Measurements from ENCODE around the gene GATM.

GATM gene, protein sequence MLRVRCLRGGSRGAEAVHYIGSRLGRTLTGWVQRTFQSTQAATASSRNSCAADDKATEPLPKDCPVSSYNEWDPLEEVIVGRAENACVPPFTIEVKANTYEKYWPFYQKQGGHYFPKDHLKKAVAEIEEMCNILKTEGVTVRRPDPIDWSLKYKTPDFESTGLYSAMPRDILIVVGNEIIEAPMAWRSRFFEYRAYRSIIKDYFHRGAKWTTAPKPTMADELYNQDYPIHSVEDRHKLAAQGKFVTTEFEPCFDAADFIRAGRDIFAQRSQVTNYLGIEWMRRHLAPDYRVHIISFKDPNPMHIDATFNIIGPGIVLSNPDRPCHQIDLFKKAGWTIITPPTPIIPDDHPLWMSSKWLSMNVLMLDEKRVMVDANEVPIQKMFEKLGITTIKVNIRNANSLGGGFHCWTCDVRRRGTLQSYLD

DNA sequence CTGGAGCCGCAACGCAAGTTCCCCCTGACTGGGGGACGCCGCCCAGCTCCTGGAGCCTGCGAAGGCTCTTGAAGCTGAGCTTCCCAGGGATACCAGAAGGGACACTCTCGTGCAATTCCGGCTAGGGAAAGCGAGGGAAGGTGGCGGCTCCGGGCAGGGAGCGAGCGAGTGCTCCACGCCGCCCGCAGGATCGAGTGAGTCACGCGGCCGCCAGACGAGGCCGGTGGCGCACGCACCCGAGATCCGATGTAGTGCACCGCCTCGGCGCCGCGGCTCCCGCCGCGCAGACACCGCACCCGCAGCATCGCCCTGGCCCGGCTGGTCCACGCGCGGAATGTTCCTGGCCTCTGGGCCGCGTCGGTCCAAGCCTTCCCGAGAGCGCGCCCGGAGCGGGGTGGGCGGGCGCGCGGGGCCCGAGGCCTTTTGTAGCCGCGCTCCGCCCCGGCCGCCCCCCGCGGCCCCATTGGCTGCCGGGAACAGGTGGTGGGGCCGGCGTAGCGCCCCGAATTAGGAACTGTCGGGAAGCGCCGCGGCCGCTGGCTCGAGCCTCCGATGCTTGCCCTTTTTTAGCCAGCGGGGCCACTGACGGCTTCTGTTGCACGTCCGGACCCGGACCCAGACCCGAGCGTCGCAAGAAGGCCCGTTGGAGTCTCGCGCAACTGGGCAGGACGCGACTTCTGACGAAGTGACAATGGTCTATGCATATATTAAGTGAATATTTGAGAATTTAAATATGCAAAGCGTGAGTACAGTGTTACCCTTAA lies at the start of gene GATM:
GATM (minus strand) TSS at position 396 of the 764 bp plus-strand sequence; CDS start at position 305, 91 bp downstream.
- H3K4me3 ChIP-seq (ENCODE audit: low read length) = peak within 1 kb of the TSS; percentile 61; the same call in 1 of the 2 replicates
- TF ChIP-seq ZNF274 (IDR thresholded peaks at IDR 0.05; ENCODE audit: low read depth, low read length) = no peak

DNA sequence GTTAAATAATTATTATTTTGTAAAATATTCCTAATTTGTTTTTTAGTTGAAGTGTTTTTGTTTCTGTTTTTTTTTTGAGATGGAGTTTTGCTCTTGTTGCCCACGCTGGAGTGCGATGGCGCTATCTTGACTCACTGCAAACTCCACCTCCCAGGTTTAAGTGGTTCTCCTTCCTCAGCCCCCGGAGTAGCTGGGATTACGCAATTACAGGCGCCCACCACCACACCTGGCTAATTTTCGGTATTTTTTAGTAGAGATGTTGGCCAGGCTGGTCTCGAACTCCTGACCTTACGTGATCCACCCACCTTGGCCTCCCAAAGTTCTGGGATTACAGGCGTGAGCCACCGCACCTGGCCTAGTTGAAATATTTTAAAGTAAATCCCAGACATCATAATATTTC lies 48.7 kb upstream of the GATM start:
- TF ChIP-seq ZNF274 (IDR thresholded peaks at IDR 0.05; ENCODE audit: low read depth, low read length) = no peak
- no peak overlapping the region for H3K4me3 ChIP-seq (ENCODE audit: low read length)

DNA sequence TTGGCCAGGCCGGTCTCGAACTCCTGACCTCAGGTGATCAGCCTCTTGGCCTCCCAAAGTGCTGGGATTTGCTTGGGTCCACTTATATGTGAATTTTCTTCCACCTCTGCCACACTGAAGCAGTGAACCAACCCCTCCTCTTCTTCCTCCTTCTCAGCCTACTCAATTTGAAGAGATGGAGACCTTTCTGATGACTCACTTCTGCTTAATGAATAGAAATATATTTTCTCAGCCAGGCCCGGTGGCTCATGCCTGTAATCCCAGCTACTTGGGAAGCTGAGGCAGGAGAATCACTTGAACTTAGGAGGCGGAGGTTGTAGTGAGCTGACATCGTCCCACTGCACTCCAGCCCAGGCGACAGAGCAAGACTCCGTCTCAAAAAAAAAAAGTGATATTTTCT lies 46.8 kb upstream of the GATM start:
- no peak for TF ChIP-seq ZNF274 (IDR thresholded peaks at IDR 0.05; ENCODE audit: low read depth, low read length)

DNA sequence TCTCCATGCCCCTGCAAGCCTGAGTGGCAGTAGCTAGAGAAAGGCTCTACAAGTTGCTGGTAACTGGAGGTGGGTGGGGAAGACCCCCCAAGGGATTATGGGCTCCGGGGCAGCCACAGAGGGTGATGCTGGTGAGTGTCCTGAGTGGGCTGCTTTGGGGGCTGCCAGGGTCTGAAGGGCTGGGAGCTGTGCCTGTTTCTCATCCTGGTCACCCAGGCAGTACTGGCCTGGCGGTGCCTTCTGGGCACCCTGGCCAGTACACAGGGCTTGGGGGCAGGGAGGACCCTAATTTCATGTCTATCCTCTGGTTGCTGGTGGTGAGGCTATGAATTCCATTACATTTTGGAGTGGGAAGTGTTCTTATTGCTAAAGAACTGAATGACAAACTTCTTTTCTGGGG lies 46.1 kb upstream of the GATM start:
- H3K4me3 ChIP-seq (ENCODE audit: low read length) = no peak overlapping the region
- no peak for TF ChIP-seq ZNF274 (IDR thresholded peaks at IDR 0.05; ENCODE audit: low read depth, low read length)

More for the DNA sequence above, 46.8 kb upstream of the GATM start:
- no peak overlapping the region for H3K4me3 ChIP-seq (ENCODE audit: low read length)

DNA sequence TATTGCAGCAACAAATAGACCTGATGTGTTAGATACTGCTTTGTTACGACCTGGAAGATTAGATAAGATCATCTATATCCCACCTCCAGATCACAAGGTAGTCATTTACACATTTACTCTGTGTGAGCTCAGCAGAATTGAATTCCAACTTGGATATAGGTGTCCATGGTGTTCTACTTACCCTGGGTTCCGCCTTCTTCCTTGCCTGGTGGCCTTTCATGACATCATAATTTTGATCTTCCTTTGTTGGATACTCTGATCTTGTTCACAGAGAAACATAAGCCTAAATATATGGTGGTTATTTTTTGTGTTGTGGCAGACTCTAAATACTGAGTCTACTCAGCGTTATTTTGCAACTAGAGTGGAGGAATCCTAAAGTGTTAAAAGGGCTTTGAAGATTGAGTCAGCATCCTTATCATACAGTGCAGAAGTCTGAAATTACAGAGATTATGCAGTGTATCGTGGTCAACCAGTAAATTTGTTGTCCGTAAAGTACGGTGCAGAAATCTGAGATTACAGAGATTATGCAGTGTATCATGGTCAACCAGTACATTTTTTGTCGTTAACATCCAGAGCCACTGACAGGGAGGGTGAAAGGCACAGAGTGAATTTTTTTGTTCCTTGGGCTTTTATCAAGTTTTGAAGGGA lies 39.1 kb upstream of the GATM start:
- no peak for TF ChIP-seq ZNF274 (IDR thresholded peaks at IDR 0.05; ENCODE audit: low read depth, low read length)
- no peak overlapping the region for H3K4me3 ChIP-seq (ENCODE audit: low read length)

DNA sequence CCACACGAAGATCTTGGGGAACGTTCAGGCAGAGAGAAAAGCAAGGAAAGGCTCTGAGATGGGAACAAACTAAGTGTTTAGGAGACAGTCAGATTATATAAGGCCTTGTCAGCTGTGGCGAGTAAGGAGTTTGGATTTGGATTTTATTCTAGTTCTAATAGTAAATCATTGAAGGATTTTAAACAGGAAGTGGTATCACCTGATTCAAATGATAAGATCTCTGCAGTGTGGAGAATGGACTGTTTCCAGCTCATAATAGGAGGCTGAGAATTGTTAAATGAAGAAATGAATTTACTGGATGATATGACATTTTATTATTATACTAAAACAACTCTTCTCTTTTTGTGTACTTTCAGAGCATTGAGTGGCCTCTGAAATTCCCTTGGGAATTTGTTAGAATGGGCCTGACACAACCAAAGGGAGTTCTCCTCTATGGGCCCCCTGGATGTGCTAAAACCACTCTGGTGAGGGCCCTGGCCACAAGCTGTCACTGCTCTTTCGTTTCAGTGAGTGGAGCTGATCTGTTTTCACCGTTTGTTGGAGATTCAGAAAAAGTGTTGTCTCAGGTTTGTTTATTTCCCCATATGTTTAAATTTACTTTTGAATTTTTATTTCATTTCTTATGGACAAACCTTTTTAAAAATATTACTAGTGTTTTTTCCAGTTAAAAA lies 36.0 kb upstream of the GATM start:
- H3K4me3 ChIP-seq (ENCODE audit: low read length) = no peak overlapping the region
- no peak for TF ChIP-seq ZNF274 (IDR thresholded peaks at IDR 0.05; ENCODE audit: low read depth, low read length)

DNA sequence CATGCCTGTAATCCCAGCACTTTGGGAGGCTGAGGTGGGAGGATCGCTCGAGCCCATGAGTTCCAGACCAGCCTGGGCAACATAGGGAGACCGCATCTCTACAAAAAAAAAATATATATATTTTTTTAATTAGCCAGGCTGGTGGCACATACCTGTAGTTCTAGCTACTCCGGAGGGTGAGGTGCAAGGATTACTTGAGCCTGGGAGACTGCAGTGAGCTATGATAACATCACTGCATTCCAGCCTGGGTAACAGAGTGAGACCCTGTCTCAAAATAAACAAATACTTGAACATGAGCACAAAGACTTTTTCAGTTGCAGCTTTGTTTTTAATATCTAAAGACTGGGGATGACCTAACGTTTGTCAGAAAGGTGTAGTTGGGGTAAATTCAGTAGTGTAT lies 31.3 kb upstream of the GATM start:
- no peak overlapping the region for H3K4me3 ChIP-seq (ENCODE audit: low read length)
- TF ChIP-seq ZNF274 (IDR thresholded peaks at IDR 0.05; ENCODE audit: low read depth, low read length) = no peak

DNA sequence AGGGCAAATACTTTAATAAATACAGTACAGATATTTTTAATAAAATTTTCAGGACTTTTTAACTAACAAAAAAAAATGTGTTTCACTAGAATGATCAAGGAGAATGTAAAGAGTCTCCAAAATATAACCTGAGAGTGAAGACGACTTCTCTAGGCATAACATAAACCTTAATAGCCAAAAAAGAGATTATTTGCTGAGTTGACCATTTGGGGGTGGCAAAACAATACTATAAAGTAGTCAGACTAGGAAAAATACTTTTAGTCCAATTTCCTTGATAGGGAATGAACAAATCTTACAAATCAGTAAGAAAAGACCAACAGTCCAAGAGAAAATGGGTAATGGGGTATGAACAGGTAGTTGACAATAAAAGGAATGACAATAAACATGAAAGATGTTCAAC lies 29.4 kb upstream of the GATM start:
- TF ChIP-seq ZNF274 (IDR thresholded peaks at IDR 0.05; ENCODE audit: low read depth, low read length) = no peak
- H3K4me3 ChIP-seq (ENCODE audit: low read length) = no peak overlapping the region

DNA sequence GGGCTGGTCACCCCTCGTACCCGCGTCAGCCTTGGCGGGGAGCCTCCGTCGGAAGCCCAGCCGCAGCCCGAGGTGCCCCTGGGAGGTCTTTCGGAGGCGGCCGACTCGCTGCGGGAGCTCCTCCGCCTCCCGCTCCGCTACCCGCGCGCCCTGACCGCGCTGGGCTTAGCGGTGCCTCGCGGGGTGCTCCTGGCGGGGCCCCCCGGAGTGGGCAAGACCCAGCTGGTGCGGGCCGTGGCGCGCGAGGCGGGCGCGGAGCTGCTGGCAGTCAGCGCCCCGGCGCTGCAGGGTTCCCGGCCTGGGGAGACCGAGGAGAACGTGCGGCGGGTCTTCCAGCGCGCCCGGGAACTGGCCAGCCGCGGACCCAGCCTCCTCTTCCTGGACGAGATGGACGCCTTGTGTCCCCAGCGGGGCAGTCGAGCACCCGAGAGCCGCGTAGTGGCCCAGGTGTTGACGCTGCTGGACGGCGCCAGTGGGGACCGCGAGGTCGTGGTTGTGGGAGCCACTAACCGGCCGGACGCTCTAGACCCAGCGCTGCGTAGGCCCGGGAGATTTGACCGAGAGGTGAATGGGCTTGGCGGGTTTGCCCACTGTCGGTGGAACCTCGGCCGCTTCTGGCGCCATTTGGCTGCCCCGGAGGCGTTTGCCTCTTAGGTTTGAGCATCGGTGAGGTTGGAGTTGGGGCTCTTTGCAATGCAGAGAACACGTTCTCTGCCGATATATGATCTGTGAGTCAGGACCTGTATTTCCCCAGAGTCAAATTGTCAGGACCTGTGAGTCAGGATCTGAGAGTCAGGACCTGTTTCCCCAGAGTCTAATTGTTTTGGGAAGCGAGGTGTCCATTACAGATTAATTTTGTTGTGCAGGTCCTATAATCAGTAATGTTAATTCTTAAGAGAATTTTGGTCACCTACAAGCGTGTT lies 24.9 kb upstream of the GATM start:
- peak overlapping the region; percentile 99 for H3K4me3 ChIP-seq (ENCODE audit: low read length)
- no peak for TF ChIP-seq ZNF274 (IDR thresholded peaks at IDR 0.05; ENCODE audit: low read depth, low read length)

DNA sequence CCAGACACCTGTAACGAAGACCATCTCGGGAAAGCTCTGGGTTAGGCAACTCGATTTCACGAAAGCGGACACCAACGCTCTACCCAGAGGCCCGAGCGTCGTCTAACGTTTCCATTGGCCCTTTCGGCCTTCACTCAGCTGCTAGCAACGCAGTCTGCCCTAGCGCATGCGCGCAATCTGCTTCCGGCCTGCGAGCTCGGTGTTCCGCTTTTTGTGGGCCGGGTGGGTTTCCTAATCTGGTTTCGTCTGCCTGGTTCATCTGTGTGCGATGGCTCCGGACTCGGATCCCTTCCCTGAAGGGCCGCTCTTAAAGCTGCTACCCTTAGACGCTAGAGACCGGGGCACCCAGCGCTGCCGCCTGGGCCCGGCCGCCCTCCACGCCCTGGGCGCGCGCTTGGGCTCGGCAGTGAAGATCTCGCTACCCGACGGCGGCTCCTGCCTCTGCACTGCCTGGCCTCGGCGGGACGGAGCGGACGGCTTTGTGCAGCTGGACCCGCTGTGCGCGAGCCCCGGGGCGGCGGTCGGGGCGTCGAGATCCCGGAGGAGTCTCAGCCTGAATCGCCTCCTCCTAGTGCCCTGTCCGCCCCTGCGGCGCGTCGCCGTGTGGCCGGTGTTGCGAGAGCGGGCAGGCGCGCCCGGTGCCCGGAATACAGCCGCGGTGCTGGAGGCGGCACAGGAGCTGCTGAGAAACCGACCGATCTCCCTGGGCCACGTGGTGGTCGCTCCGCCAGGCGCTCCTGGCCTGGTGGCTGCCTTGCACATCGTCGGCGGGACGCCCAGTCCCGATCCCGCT lies 24.0 kb upstream of the GATM start:
- H3K4me3 ChIP-seq (ENCODE audit: low read length) = peak overlapping the region; percentile 99
- TF ChIP-seq ZNF274 (IDR thresholded peaks at IDR 0.05; ENCODE audit: low read depth, low read length) = no peak

DNA sequence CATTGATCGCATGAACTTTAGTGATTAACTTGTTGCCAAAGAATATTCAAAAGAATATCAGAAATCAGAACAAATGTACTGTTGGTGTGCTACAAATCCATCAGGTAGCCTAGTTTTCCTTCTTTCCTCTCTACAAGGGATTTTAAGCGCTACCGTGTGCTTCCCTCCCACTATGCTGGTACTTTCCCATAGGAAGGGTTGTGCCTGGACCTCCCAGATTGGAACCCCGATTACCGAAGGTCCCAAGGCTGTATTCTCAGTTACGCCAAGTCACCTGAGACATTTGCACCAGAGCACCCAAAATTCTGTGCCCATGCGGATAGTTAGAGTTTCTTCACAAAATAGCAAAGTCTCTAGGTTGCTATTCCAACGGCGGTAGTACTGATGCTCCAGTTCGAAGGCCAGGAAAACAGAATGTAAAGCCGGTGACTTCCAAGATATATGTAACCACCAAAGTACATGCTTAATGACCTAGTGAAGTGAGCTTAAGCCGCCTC lies 23.4 kb upstream of the GATM start:
- no peak for TF ChIP-seq ZNF274 (IDR thresholded peaks at IDR 0.05; ENCODE audit: low read depth, low read length)
- peak overlapping the region; percentile 99 for H3K4me3 ChIP-seq (ENCODE audit: low read length)

All from GM08714 (cell line).